H1 (cell line): ENCODE measurements around the gene GRID1. TPM values are rescaled to one million over a fixed set of nuclear protein-coding genes. Genes with fewer than 3 reads are reported as not detected.

Experiments used
- CTCF ChIA-PET: fragments of 300-600 bp; sonication (Branson Sonifier 250); formaldehyde crosslinking; loops from one replicate; lab custom pipeline; 2021; ENCODE audit not compliant: partially characterized antibody; lab: Charles Lee
- POLR2A ChIA-PET: fragments of 300-600 bp; sonication (Branson Sonifier 250); formaldehyde crosslinking; loops from one replicate; lab custom pipeline; 2021; ENCODE audit warnings: inconsistent platforms; ENCODE audit not compliant: partially characterized antibody; lab: Charles Lee
- DNase-seq, 2 experiments: peaks; one replicate each; pipeline versions ENCODE4 v3.0.0 to v3.0.0-alpha.2; 2010 to 2022; ENCODE audit warnings: low spot score in 2 of 2, low read depth in 1 of 2, mixed read lengths in 1 of 2
- FAIRE-seq: peaks from 2 replicates; lab custom pipeline; 2011; peaks lifted over from hg19 to GRCh38; lab: Jason Lieb, UNC
- H2AFZ ChIP-seq: 2 replicates; pipeline ENCODE4 v1.8.1; 2012; ENCODE audit warnings: low read length, inconsistent platforms
- H2AK5ac ChIP-seq: 2 replicates; pipeline ENCODE4 v1.6.1; 2013; ENCODE audit warnings: low read depth, low read length
- H2BK120ac ChIP-seq: replicated peaks from 2 replicates; pipeline ENCODE3; 2013; ENCODE audit warnings: low read depth, low read length, inconsistent platforms
- H2BK12ac ChIP-seq: 2 replicates; pipeline ENCODE4 v1.6.1; 2013; ENCODE audit warnings: low read depth, low read length
- H2BK15ac ChIP-seq: 2 replicates; pipeline ENCODE4 v1.6.1; 2013; ENCODE audit warnings: low read length
- H2BK20ac ChIP-seq: 2 replicates; pipeline ENCODE4 v1.6.1; 2013; ENCODE audit warnings: low read length
- H2BK5ac ChIP-seq: 2 replicates; pipeline ENCODE4 v1.6.1; 2013; ENCODE audit warnings: low read depth, low read length
- H3K14ac ChIP-seq: 2 replicates; pipeline ENCODE4 v1.6.1; 2013; ENCODE audit warnings: inconsistent platforms; ENCODE audit not compliant: insufficient read length
- H3K18ac ChIP-seq: 2 replicates; pipeline ENCODE4 v1.6.1; 2013; ENCODE audit warnings: low read length; ENCODE audit errors: extremely low read depth
- H3K23ac ChIP-seq: 2 replicates; pipeline ENCODE4 v1.6.1; 2013; ENCODE audit warnings: inconsistent platforms; ENCODE audit not compliant: insufficient read length
- H3K23me2 ChIP-seq: 2 replicates; pipeline ENCODE4 v1.6.1; 2013; ENCODE audit warnings: low read depth, low read length
- H3K27ac ChIP-seq: 2 replicates; pipeline ENCODE4 v1.6.1; 2011; ENCODE audit warnings: low read depth, low read length, inconsistent platforms
- H3K27me3 ChIP-seq, 4 experiments: replicated peaks in 1 of 4; 1 replicate in 1 of 4; 2 replicates in 3 of 4; pipeline versions ENCODE4 v1.6.1 to v1.8.1; 2011 to 2013; ENCODE audit warnings: low read length in 3 of 4, mild to moderate bottlenecking in 3 of 4, inconsistent platforms in 2 of 4, mixed read lengths in 2 of 4, moderate library complexity in 1 of 4; ENCODE audit not compliant: control insufficient read depth in 3 of 4, insufficient read depth in 3 of 4; ENCODE audit errors: extremely low read depth in 1 of 4
- H3K36me3 ChIP-seq, 4 experiments: 2 replicates each; pipeline versions ENCODE4 v1.6.1 to v1.8.1; 2011 to 2013; ENCODE audit warnings: mild to moderate bottlenecking in 4 of 4, low read length in 3 of 4, moderate library complexity in 2 of 4, control low read depth in 1 of 4, inconsistent platforms in 1 of 4; ENCODE audit not compliant: insufficient read depth in 4 of 4, control insufficient read depth in 2 of 4
- H3K4ac ChIP-seq: replicated peaks from 2 replicates; pipeline ENCODE3; 2013; ENCODE audit warnings: low read length, low read depth, mixed read lengths, inconsistent platforms; ENCODE audit not compliant: insufficient read length
- H3K4me1 ChIP-seq, 4 experiments: replicated peaks in 1 of 4; 1 replicate in 1 of 4; 2 replicates in 3 of 4; pipeline versions ENCODE4 v1.6.1 to v1.8.1; 2011 to 2013; ENCODE audit warnings: low read length in 3 of 4, inconsistent platforms in 2 of 4, mixed read lengths in 1 of 4; ENCODE audit not compliant: insufficient read depth in 4 of 4, control insufficient read depth in 3 of 4
- H3K4me2 ChIP-seq, 2 experiments: 2 replicates each; pipeline versions ENCODE4 v1.6.1 to v1.8.1; 2011 to 2013; ENCODE audit warnings: low read depth in 2 of 2, low read length in 2 of 2, control low read depth in 1 of 2, inconsistent platforms in 1 of 2, mild to moderate bottlenecking in 1 of 2; ENCODE audit not compliant: insufficient read depth in 1 of 2
- H3K4me3 ChIP-seq, 4 experiments: fragments of 200-600, 300-600 bp in 1 of 4; sonication (generic), shearing (Covaris generic), sonication (Bioruptor Twin) in 1 of 4; 2 replicates each; pipeline versions ENCODE4 v1.5.1 to v1.8.1; 2011 to 2016; ENCODE audit warnings: low read length in 4 of 4, low read depth in 3 of 4, control low read depth in 2 of 4, inconsistent platforms in 2 of 4, mild to moderate bottlenecking in 2 of 4, mixed read lengths in 1 of 4, moderate library complexity in 1 of 4; ENCODE audit not compliant: insufficient read depth in 2 of 4; ENCODE audit errors: extremely low read depth in 1 of 4
- H3K56ac ChIP-seq: replicated peaks from 2 replicates; pipeline ENCODE3; 2013; ENCODE audit warnings: low read depth, mild to moderate bottlenecking, mixed read lengths, low read length, inconsistent platforms; ENCODE audit not compliant: insufficient read length
- H3K79me1 ChIP-seq: 2 replicates; pipeline ENCODE4 v1.6.1; 2013; ENCODE audit warnings: low read depth, low read length, control low read depth
- H3K79me2 ChIP-seq, 2 experiments: 2 replicates each; pipeline versions ENCODE4 v1.6.1 to v1.8.1; 2012 to 2013; ENCODE audit warnings: low read length in 2 of 2, mild to moderate bottlenecking in 2 of 2, inconsistent platforms in 1 of 2; ENCODE audit not compliant: insufficient read depth in 2 of 2, control insufficient read depth in 1 of 2
- H3K9ac ChIP-seq, 4 experiments: replicated peaks in 1 of 4; 1 replicate in 1 of 4; 2 replicates in 3 of 4; pipeline versions ENCODE4 v1.6.1 to v1.8.1; 2011 to 2013; ENCODE audit warnings: low read depth in 3 of 4, low read length in 3 of 4, control low read depth in 2 of 4, mild to moderate bottlenecking in 2 of 4, moderate library complexity in 2 of 4, inconsistent platforms in 1 of 4; ENCODE audit errors: extremely low read depth in 1 of 4
- H3K9me3 ChIP-seq, 2 experiments: 2 replicates each; pipeline versions ENCODE4 v1.6.1 to v1.8.1; 2012 to 2013; ENCODE audit warnings: mild to moderate bottlenecking in 2 of 2, moderate library complexity in 2 of 2, control low read depth in 1 of 2, inconsistent platforms in 1 of 2, low read depth in 1 of 2, low read length in 1 of 2, mixed read lengths in 1 of 2; ENCODE audit not compliant: insufficient read depth in 2 of 2
- H4K20me1 ChIP-seq, 2 experiments: replicated peaks in 1 of 2; 2 replicates each; pipeline versions ENCODE3 to v1.8.1; 2011 to 2013; ENCODE audit warnings: inconsistent platforms in 2 of 2, low read length in 2 of 2, mild to moderate bottlenecking in 1 of 2; ENCODE audit not compliant: insufficient read depth in 2 of 2, control insufficient read depth in 1 of 2
- H4K5ac ChIP-seq: 2 replicates; pipeline ENCODE4 v1.6.1; 2013; ENCODE audit warnings: low read length, low read depth, mixed read lengths, inconsistent platforms; ENCODE audit not compliant: insufficient read length
- H4K8ac ChIP-seq: 2 replicates; pipeline ENCODE4 v1.8.0; 2013; ENCODE audit warnings: mild to moderate bottlenecking, moderate library complexity, low read length, inconsistent platforms; ENCODE audit not compliant: insufficient read depth; ENCODE audit errors: extremely low read depth
- H4K91ac ChIP-seq: replicated peaks from 2 replicates; pipeline ENCODE3; 2013; ENCODE audit warnings: low read length, mixed read lengths, inconsistent platforms; ENCODE audit not compliant: insufficient read length
- EZH2 ChIP-seq: fragments of 200-600 bp; sonication (generic); IDR thresholded peaks from 2 replicates; pipeline ENCODE4 v1.7.1; 2012; ENCODE audit warnings: low read depth, mild to moderate bottlenecking, moderate library complexity, low read length, inconsistent platforms; ENCODE audit not compliant: severe bottlenecking
- GTF2F1 ChIP-seq: IDR thresholded peaks from 2 replicates; pipeline ENCODE4 v1.6.1; 2012; ENCODE audit warnings: low read depth, low read length, improper control_type of control experiment, borderline replicate concordance
- HDAC2 ChIP-seq, 2 experiments: fragments of 300-600 bp in 1 of 2; sonication (generic) in 1 of 2; IDR thresholded peaks; 2 replicates each; pipeline ENCODE4 v1.6.1; 2011 to 2012; ENCODE audit warnings: low read depth in 2 of 2, low read length in 2 of 2, mild to moderate bottlenecking in 2 of 2, moderate library complexity in 2 of 2, borderline replicate concordance in 1 of 2, inconsistent platforms in 1 of 2
- RBBP5 ChIP-seq: IDR thresholded peaks from 2 replicates; pipeline ENCODE4 v1.7.1; 2012; ENCODE audit warnings: low read depth, mild to moderate bottlenecking, inconsistent platforms, low read length, moderate library complexity, borderline replicate concordance
- SUZ12 ChIP-seq: fragments of 200-600 bp; sonication (generic); IDR thresholded peaks from 2 replicates; pipeline ENCODE4 v1.6.1; 2012; ENCODE audit warnings: mild to moderate bottlenecking, inconsistent platforms, low read length, moderate library complexity, mixed read lengths
- WGBS, 2 experiments: shearing (Covaris generic) in 1 of 2; methylation state at CpG; one replicate each; pipeline versions ENCODE4 v1.1.6 to v1.1.7; 2013 to 2015; ENCODE audit warnings: low lambda C conversion rate in 2 of 2, mixed read lengths in 2 of 2, inconsistent platforms in 1 of 2, low coverage in 1 of 2, missing lambda C conversion rate in 1 of 2; ENCODE audit not compliant: insufficient replicate concordance in 2 of 2, insufficient coverage in 1 of 2, insufficient read length in 1 of 2; ENCODE audit errors: extremely low coverage in 1 of 2, missing lambda C conversion rate in 1 of 2; 5-methylcytosine and 5-hydroxymethylcytosine counted together
- polyA plus RNA-seq, 7 experiments: library from polyadenylated mRNA; depleted of rRNA in 3 of 7; stranded (reverse) in 5 of 7; unstranded in 2 of 7; fragments of >200 nt in 5 of 7; fragments of 200-250 nt in 2 of 7; gene quantifications; 1 replicate in 5 of 7; 2 replicates in 1 of 7; 4 replicates in 1 of 7; pipeline versions ENCODE4 v1.2.1 to v1.2.3, GENCODE V29; 2011 to 2013; ENCODE audit warnings: missing spikeins in 2 of 7, mixed read lengths in 2 of 7
- total RNA-seq: library from RNA; stranded (reverse); fragmentation: NEBNext Ultra II Directional; extraction: Animal tissue kit (Norgen Biotek cat#: 25700); gene quantifications from 2 replicates; pipeline ENCODE4 v1.2.1, GENCODE V29; 2021
- TF ChIP-seq, protein P1 (sequence below), 3 experiments: IDR thresholded peaks; 1 replicate in 2 of 3; 2 replicates in 1 of 3; pipeline versions ENCODE4 v1.5.1 to v1.6.1; 2011; ENCODE audit warnings: low read length in 3 of 3, mild to moderate bottlenecking in 3 of 3, inconsistent platforms in 2 of 3, low read depth in 1 of 3, moderate library complexity in 1 of 3; ENCODE audit not compliant: insufficient read depth in 1 of 3; ENCODE audit errors: control extremely low read depth in 1 of 3

GRID1 gene
- total and polyA plus RNA-seq, 2 of the 8 experiments (the other 6 are each of a cell fraction or from before 2014, with no cell fraction given): 0.22 to 0.30 TPM

DNA sequence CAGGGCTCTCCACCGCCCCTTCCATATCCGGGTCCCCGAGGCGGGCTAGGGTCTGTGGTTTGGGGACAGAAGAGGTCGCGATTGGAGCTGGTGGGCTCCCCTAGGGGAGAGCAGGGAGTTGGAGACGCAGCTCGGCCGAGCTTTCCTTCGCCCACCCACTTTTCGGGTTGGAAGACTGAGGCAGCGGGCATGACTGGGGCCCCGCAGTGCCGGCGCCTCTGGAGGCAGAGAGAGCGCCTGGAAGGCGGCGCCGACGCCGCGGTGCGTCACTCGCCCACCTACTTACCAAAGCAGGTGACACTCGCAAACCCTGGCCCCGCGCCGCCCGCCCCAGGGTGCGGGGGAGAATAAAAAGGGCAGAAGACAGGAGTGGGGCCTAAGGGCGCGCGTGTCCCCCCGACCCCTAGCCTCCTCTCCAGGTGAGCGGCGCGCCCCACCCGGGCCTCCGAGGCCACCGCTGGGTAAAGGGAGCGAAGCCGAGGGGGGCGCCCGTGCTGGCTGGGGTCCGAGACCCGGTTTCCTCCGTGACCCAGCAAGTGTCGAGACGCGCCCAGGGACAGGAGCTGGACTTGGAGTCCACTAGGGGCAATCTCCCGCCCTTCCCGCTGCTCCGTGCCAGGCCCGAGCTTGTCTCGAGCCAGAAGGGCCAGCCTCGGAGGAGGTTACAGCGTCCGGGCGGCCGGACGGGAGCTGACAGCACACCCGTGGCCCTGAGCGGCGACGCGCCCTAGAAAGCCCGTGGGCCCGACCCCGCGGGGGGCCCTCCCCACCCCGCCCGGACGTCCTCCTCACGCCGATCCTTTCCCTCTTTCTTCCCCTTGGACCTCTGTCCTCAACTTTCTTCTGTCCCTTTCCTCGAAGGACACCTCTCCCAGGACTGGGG, 34.4 kb upstream of the GRID1 start:
- no peak overlapping the region for H2BK20ac ChIP-seq
- DNase-seq: peak in 1 of 2 experiments; percentile 83
- no peak for FAIRE-seq
- no peak overlapping the region for H4K91ac ChIP-seq
- peak overlapping the region; percentile 78 for H3K18ac ChIP-seq
- no peak overlapping the region for H4K5ac ChIP-seq
- ChIA-PET POLR2A (interaction anchor here (0.6 to 4.5 kb wide), 7 partner anchors 12 to 184 kb away, joined by 3 to 30 read pairs (median 3); partner anchors contain the start of gene WAPL), CTCF (interaction anchor here (1.0 to 5.5 kb wide), 20 partner anchors 10 to 498 kb away, joined by 3 to 61 read pairs (median 4); no protein-coding TSS in a partner anchor)
- peaks cover 0 to 7% (median 5%) of the 10 kb centered on the region in 4 experiments; a peak in 6 of 7 replicates for H3K4me1 ChIP-seq
- H3K4me3 ChIP-seq: peak overlapping the region; percentile 33 to 71 (median 62)
- no peaks in the 10 kb centered on the region for H3K9me3 ChIP-seq
- H3K27ac ChIP-seq: no peak overlapping the region
- no peak overlapping the region for H3K4ac ChIP-seq
- no peaks in the 10 kb centered on the region for H3K36me3 ChIP-seq
- H3K23me2 ChIP-seq: peaks cover 14% of the 10 kb centered on the region; the same call in 1 of the 2 replicates
- peak overlapping the region; percentile 74 for H4K8ac ChIP-seq
- H2BK12ac ChIP-seq: peak overlapping the region; percentile 84; the same call in 1 of the 2 replicates
- no peak overlapping the region for H3K23ac ChIP-seq
- H2AK5ac ChIP-seq: no peak overlapping the region
- no peak overlapping the region for H3K14ac ChIP-seq
- H4K20me1 ChIP-seq: no peaks in the 10 kb centered on the region
- 0 out of 2 replicates have a peak overlapping the region, but pooled peaks have one; percentile 52 for H2BK5ac ChIP-seq
- H3K4me2 ChIP-seq: peak overlapping the region; percentile 63 to 95
- H2BK120ac ChIP-seq: no peak overlapping the region
- H2AFZ ChIP-seq: peak overlapping the region; percentile 48; the same call in 1 of the 2 replicates
- H3K56ac ChIP-seq: peak overlapping the region; percentile 46
- H3K79me2 ChIP-seq: no peaks in the 10 kb centered on the region
- H3K9ac ChIP-seq: no peak overlapping the region; a peak in 1 of 7 replicates
- peaks cover 8 to 34% (median 31%) of the 10 kb centered on the region in 4 experiments for H3K27me3 ChIP-seq
- H2BK15ac ChIP-seq: no peak overlapping the region
- H3K79me1 ChIP-seq: no peaks in the 10 kb centered on the region
- 2% methylated on average over 55 of the region's 76 CpGs; no CpG with 5 or more reads in 1 of the 2 experiments for WGBS, 2 experiments
- TF ChIP-seq EZH2 (peak; percentile 28), HDAC2 (IDR thresholded peaks at IDR 0.05; ENCODE audit: borderline replicate concordance in 1 of 2, low read depth in 2 of 2, low read length in 2 of 2) (no peak; a peak in 1 of 4 replicates), RBBP5 (no peak; the same call in 1 of the 2 replicates), SUZ12 (peak; percentile 24; the same call in 1 of the 2 replicates), GTF2F1 (no peak)
- TF ChIP-seq, protein P1, sequence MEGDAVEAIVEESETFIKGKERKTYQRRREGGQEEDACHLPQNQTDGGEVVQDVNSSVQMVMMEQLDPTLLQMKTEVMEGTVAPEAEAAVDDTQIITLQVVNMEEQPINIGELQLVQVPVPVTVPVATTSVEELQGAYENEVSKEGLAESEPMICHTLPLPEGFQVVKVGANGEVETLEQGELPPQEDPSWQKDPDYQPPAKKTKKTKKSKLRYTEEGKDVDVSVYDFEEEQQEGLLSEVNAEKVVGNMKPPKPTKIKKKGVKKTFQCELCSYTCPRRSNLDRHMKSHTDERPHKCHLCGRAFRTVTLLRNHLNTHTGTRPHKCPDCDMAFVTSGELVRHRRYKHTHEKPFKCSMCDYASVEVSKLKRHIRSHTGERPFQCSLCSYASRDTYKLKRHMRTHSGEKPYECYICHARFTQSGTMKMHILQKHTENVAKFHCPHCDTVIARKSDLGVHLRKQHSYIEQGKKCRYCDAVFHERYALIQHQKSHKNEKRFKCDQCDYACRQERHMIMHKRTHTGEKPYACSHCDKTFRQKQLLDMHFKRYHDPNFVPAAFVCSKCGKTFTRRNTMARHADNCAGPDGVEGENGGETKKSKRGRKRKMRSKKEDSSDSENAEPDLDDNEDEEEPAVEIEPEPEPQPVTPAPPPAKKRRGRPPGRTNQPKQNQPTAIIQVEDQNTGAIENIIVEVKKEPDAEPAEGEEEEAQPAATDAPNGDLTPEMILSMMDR (IDR thresholded peaks at IDR 0.05; ENCODE audit: control extremely low read depth in 1 of 3, insufficient read depth in 1 of 3, low read depth in 1 of 3, low read length in 3 of 3): peak in 1 of 3 experiments; percentile 4; a peak in 1 of 4 replicates
